H1 (cell line): ENCODE measurements around the gene DDHD1. TPM values are rescaled to one million over a fixed set of nuclear protein-coding genes. Genes with fewer than 3 reads are reported as not detected.

Source experiments
- CTCF ChIA-PET: fragments of 300-600 bp; sonication (Branson Sonifier 250); formaldehyde crosslinking; loops from one replicate; lab custom pipeline; 2021; ENCODE audit not compliant: partially characterized antibody; lab: Charles Lee
- POLR2A ChIA-PET: fragments of 300-600 bp; sonication (Branson Sonifier 250); formaldehyde crosslinking; loops from one replicate; lab custom pipeline; 2021; ENCODE audit warnings: inconsistent platforms; ENCODE audit not compliant: partially characterized antibody; lab: Charles Lee
- DNase-seq, 2 experiments: peaks; one replicate each; pipeline versions ENCODE4 v3.0.0 to v3.0.0-alpha.2; 2010 to 2022; ENCODE audit warnings: low spot score in 2 of 2, low read depth in 1 of 2, mixed read lengths in 1 of 2
- FAIRE-seq: peaks from 2 replicates; lab custom pipeline; 2011; peaks lifted over from hg19 to GRCh38; lab: Jason Lieb, UNC
- H2AFZ ChIP-seq: 2 replicates; pipeline ENCODE4 v1.8.1; 2012; ENCODE audit warnings: low read length, inconsistent platforms
- H2AK5ac ChIP-seq: 2 replicates; pipeline ENCODE4 v1.6.1; 2013; ENCODE audit warnings: low read depth, low read length
- H2BK120ac ChIP-seq: replicated peaks from 2 replicates; pipeline ENCODE3; 2013; ENCODE audit warnings: low read depth, low read length, inconsistent platforms
- H2BK12ac ChIP-seq: 2 replicates; pipeline ENCODE4 v1.6.1; 2013; ENCODE audit warnings: low read depth, low read length
- H2BK15ac ChIP-seq: 2 replicates; pipeline ENCODE4 v1.6.1; 2013; ENCODE audit warnings: low read length
- H2BK20ac ChIP-seq: 2 replicates; pipeline ENCODE4 v1.6.1; 2013; ENCODE audit warnings: low read length
- H2BK5ac ChIP-seq: 2 replicates; pipeline ENCODE4 v1.6.1; 2013; ENCODE audit warnings: low read depth, low read length
- H3K14ac ChIP-seq: 2 replicates; pipeline ENCODE4 v1.6.1; 2013; ENCODE audit warnings: inconsistent platforms; ENCODE audit not compliant: insufficient read length
- H3K18ac ChIP-seq: 2 replicates; pipeline ENCODE4 v1.6.1; 2013; ENCODE audit warnings: low read length; ENCODE audit errors: extremely low read depth
- H3K23ac ChIP-seq: 2 replicates; pipeline ENCODE4 v1.6.1; 2013; ENCODE audit warnings: inconsistent platforms; ENCODE audit not compliant: insufficient read length
- H3K23me2 ChIP-seq: 2 replicates; pipeline ENCODE4 v1.6.1; 2013; ENCODE audit warnings: low read depth, low read length
- H3K27ac ChIP-seq: 2 replicates; pipeline ENCODE4 v1.6.1; 2011; ENCODE audit warnings: low read depth, low read length, inconsistent platforms
- H3K27me3 ChIP-seq, 4 experiments: replicated peaks in 1 of 4; 1 replicate in 1 of 4; 2 replicates in 3 of 4; pipeline versions ENCODE4 v1.6.1 to v1.8.1; 2011 to 2013; ENCODE audit warnings: low read length in 3 of 4, mild to moderate bottlenecking in 3 of 4, inconsistent platforms in 2 of 4, mixed read lengths in 2 of 4, moderate library complexity in 1 of 4; ENCODE audit not compliant: control insufficient read depth in 3 of 4, insufficient read depth in 3 of 4; ENCODE audit errors: extremely low read depth in 1 of 4
- H3K36me3 ChIP-seq, 4 experiments: 2 replicates each; pipeline versions ENCODE4 v1.6.1 to v1.8.1; 2011 to 2013; ENCODE audit warnings: mild to moderate bottlenecking in 4 of 4, low read length in 3 of 4, moderate library complexity in 2 of 4, control low read depth in 1 of 4, inconsistent platforms in 1 of 4; ENCODE audit not compliant: insufficient read depth in 4 of 4, control insufficient read depth in 2 of 4
- H3K4ac ChIP-seq: replicated peaks from 2 replicates; pipeline ENCODE3; 2013; ENCODE audit warnings: low read length, low read depth, mixed read lengths, inconsistent platforms; ENCODE audit not compliant: insufficient read length
- H3K4me1 ChIP-seq, 4 experiments: replicated peaks in 1 of 4; 1 replicate in 1 of 4; 2 replicates in 3 of 4; pipeline versions ENCODE4 v1.6.1 to v1.8.1; 2011 to 2013; ENCODE audit warnings: low read length in 3 of 4, inconsistent platforms in 2 of 4, mixed read lengths in 1 of 4; ENCODE audit not compliant: insufficient read depth in 4 of 4, control insufficient read depth in 3 of 4
- H3K4me2 ChIP-seq, 2 experiments: 2 replicates each; pipeline versions ENCODE4 v1.6.1 to v1.8.1; 2011 to 2013; ENCODE audit warnings: low read depth in 2 of 2, low read length in 2 of 2, control low read depth in 1 of 2, inconsistent platforms in 1 of 2, mild to moderate bottlenecking in 1 of 2; ENCODE audit not compliant: insufficient read depth in 1 of 2
- H3K4me3 ChIP-seq, 4 experiments: fragments of 200-600, 300-600 bp in 1 of 4; sonication (generic), shearing (Covaris generic), sonication (Bioruptor Twin) in 1 of 4; 2 replicates each; pipeline versions ENCODE4 v1.5.1 to v1.8.1; 2011 to 2016; ENCODE audit warnings: low read length in 4 of 4, low read depth in 3 of 4, control low read depth in 2 of 4, inconsistent platforms in 2 of 4, mild to moderate bottlenecking in 2 of 4, mixed read lengths in 1 of 4, moderate library complexity in 1 of 4; ENCODE audit not compliant: insufficient read depth in 2 of 4; ENCODE audit errors: extremely low read depth in 1 of 4
- H3K56ac ChIP-seq: replicated peaks from 2 replicates; pipeline ENCODE3; 2013; ENCODE audit warnings: low read depth, mild to moderate bottlenecking, mixed read lengths, low read length, inconsistent platforms; ENCODE audit not compliant: insufficient read length
- H3K79me1 ChIP-seq: 2 replicates; pipeline ENCODE4 v1.6.1; 2013; ENCODE audit warnings: low read depth, low read length, control low read depth
- H3K79me2 ChIP-seq, 2 experiments: 2 replicates each; pipeline versions ENCODE4 v1.6.1 to v1.8.1; 2012 to 2013; ENCODE audit warnings: low read length in 2 of 2, mild to moderate bottlenecking in 2 of 2, inconsistent platforms in 1 of 2; ENCODE audit not compliant: insufficient read depth in 2 of 2, control insufficient read depth in 1 of 2
- H3K9ac ChIP-seq, 4 experiments: replicated peaks in 1 of 4; 1 replicate in 1 of 4; 2 replicates in 3 of 4; pipeline versions ENCODE4 v1.6.1 to v1.8.1; 2011 to 2013; ENCODE audit warnings: low read depth in 3 of 4, low read length in 3 of 4, control low read depth in 2 of 4, mild to moderate bottlenecking in 2 of 4, moderate library complexity in 2 of 4, inconsistent platforms in 1 of 4; ENCODE audit errors: extremely low read depth in 1 of 4
- H3K9me3 ChIP-seq, 2 experiments: 2 replicates each; pipeline versions ENCODE4 v1.6.1 to v1.8.1; 2012 to 2013; ENCODE audit warnings: mild to moderate bottlenecking in 2 of 2, moderate library complexity in 2 of 2, control low read depth in 1 of 2, inconsistent platforms in 1 of 2, low read depth in 1 of 2, low read length in 1 of 2, mixed read lengths in 1 of 2; ENCODE audit not compliant: insufficient read depth in 2 of 2
- H4K20me1 ChIP-seq, 2 experiments: replicated peaks in 1 of 2; 2 replicates each; pipeline versions ENCODE3 to v1.8.1; 2011 to 2013; ENCODE audit warnings: inconsistent platforms in 2 of 2, low read length in 2 of 2, mild to moderate bottlenecking in 1 of 2; ENCODE audit not compliant: insufficient read depth in 2 of 2, control insufficient read depth in 1 of 2
- H4K5ac ChIP-seq: 2 replicates; pipeline ENCODE4 v1.6.1; 2013; ENCODE audit warnings: low read length, low read depth, mixed read lengths, inconsistent platforms; ENCODE audit not compliant: insufficient read length
- H4K8ac ChIP-seq: 2 replicates; pipeline ENCODE4 v1.8.0; 2013; ENCODE audit warnings: mild to moderate bottlenecking, moderate library complexity, low read length, inconsistent platforms; ENCODE audit not compliant: insufficient read depth; ENCODE audit errors: extremely low read depth
- H4K91ac ChIP-seq: replicated peaks from 2 replicates; pipeline ENCODE3; 2013; ENCODE audit warnings: low read length, mixed read lengths, inconsistent platforms; ENCODE audit not compliant: insufficient read length
- ATF2 ChIP-seq: IDR thresholded peaks from 2 replicates; pipeline ENCODE4 v1.6.1; 2012; ENCODE audit warnings: low read length, inconsistent platforms
- EZH2 ChIP-seq: fragments of 200-600 bp; sonication (generic); IDR thresholded peaks from 2 replicates; pipeline ENCODE4 v1.7.1; 2012; ENCODE audit warnings: low read depth, mild to moderate bottlenecking, moderate library complexity, low read length, inconsistent platforms; ENCODE audit not compliant: severe bottlenecking
- GABPA ChIP-seq: IDR thresholded peaks from 2 replicates; pipeline ENCODE4 v1.6.1; 2011; ENCODE audit warnings: mild to moderate bottlenecking, low read length, moderate library complexity, borderline replicate concordance; ENCODE audit not compliant: insufficient read depth
- GTF2F1 ChIP-seq: IDR thresholded peaks from 2 replicates; pipeline ENCODE4 v1.6.1; 2012; ENCODE audit warnings: low read depth, low read length, improper control_type of control experiment, borderline replicate concordance
- HDAC6 ChIP-seq: IDR thresholded peaks from one replicate; pipeline ENCODE4 v1.7.1; 2012; ENCODE audit warnings: low read depth, mild to moderate bottlenecking, inconsistent platforms, low read length, moderate library complexity
- KDM1A ChIP-seq: fragments of 200-600, 300-600 bp; sonication (generic); IDR thresholded peaks from 2 replicates; pipeline ENCODE4 v1.7.1; 2016; ENCODE audit warnings: mild to moderate bottlenecking, low read length, borderline replicate concordance
- NRF1 ChIP-seq: IDR thresholded peaks from 2 replicates; pipeline ENCODE4 v1.6.1; 2011; ENCODE audit warnings: mild to moderate bottlenecking, low read depth, low read length, improper control_type of control experiment
- RNF2 ChIP-seq: fragments of 200-900, 300-1000 bp; sonication (generic); IDR thresholded peaks from 2 replicates; pipeline ENCODE4 v1.7.1; 2016; ENCODE audit warnings: borderline replicate concordance, low read depth, mild to moderate bottlenecking, antibody characterized with exemption, low read length; ENCODE audit not compliant: poor library complexity, severe bottlenecking; ENCODE audit errors: missing control alignments
- SP1 ChIP-seq: IDR thresholded peaks from 2 replicates; pipeline ENCODE4 v1.6.1; 2011; ENCODE audit warnings: low read depth, low read length
- SP2 ChIP-seq: IDR thresholded peaks from 2 replicates; pipeline ENCODE4 v1.6.1; 2012; ENCODE audit warnings: mild to moderate bottlenecking, low read length, inconsistent platforms
- SRF ChIP-seq: IDR thresholded peaks from 2 replicates; pipeline ENCODE4 v1.6.1; 2011; ENCODE audit warnings: mild to moderate bottlenecking, low read depth, low read length, moderate library complexity
- WGBS, 2 experiments: shearing (Covaris generic) in 1 of 2; methylation state at CpG; one replicate each; pipeline versions ENCODE4 v1.1.6 to v1.1.7; 2013 to 2015; ENCODE audit warnings: low lambda C conversion rate in 2 of 2, mixed read lengths in 2 of 2, inconsistent platforms in 1 of 2, low coverage in 1 of 2, missing lambda C conversion rate in 1 of 2; ENCODE audit not compliant: insufficient replicate concordance in 2 of 2, insufficient coverage in 1 of 2, insufficient read length in 1 of 2; ENCODE audit errors: extremely low coverage in 1 of 2, missing lambda C conversion rate in 1 of 2; 5-methylcytosine and 5-hydroxymethylcytosine counted together
- polyA plus RNA-seq, 7 experiments: library from polyadenylated mRNA; depleted of rRNA in 3 of 7; stranded (reverse) in 5 of 7; unstranded in 2 of 7; fragments of >200 nt in 5 of 7; fragments of 200-250 nt in 2 of 7; gene quantifications; 1 replicate in 5 of 7; 2 replicates in 1 of 7; 4 replicates in 1 of 7; pipeline versions ENCODE4 v1.2.1 to v1.2.3, GENCODE V29; 2011 to 2013; ENCODE audit warnings: missing spikeins in 2 of 7, mixed read lengths in 2 of 7
- total RNA-seq: library from RNA; stranded (reverse); fragmentation: NEBNext Ultra II Directional; extraction: Animal tissue kit (Norgen Biotek cat#: 25700); gene quantifications from 2 replicates; pipeline ENCODE4 v1.2.1, GENCODE V29; 2021

The DDHD1 gene
- total and polyA plus RNA-seq, 2 of the 8 experiments (the other 6 are each of a cell fraction or from before 2014, with no cell fraction given): 3.6 to 16.0 TPM

GRCh38 chr14:53103636-53104340 lies 49.3 kb downstream of the DDHD1 start:
- no peak overlapping the region for H2BK120ac ChIP-seq
- no peaks in the 10 kb centered on the region for H3K79me2 ChIP-seq
- H2AFZ ChIP-seq: no peak overlapping the region
- H3K36me3 ChIP-seq: no peaks in the 10 kb centered on the region
- H3K9me3 ChIP-seq: no peaks in the 10 kb centered on the region; a peak in 1 of 4 replicates
- DNase-seq (no peak), FAIRE-seq (no peak)
- no peak overlapping the region for H2BK20ac ChIP-seq
- ChIA-PET CTCF (interaction anchor here (0.5 kb wide), 1 partner anchor 96 kb away, joined by 3 read pairs; no protein-coding TSS in a partner anchor), POLR2A (no interaction called here)
- no peaks in the 10 kb centered on the region for H3K27me3 ChIP-seq
- H4K8ac ChIP-seq: no peak overlapping the region
- no peak overlapping the region for H3K14ac ChIP-seq
- H2AK5ac ChIP-seq: no peak overlapping the region
- H3K9ac ChIP-seq: no peak overlapping the region
- H3K56ac ChIP-seq: no peak overlapping the region
- no peaks in the 10 kb centered on the region for H3K4me1 ChIP-seq
- no peak overlapping the region for H3K23ac ChIP-seq
- H2BK12ac ChIP-seq: no peak overlapping the region
- H3K23me2 ChIP-seq: no peaks in the 10 kb centered on the region; the same call in 1 of the 2 replicates
- H3K79me1 ChIP-seq: no peaks in the 10 kb centered on the region; the same call in 1 of the 2 replicates
- H2BK15ac ChIP-seq: no peak overlapping the region
- H3K18ac ChIP-seq: no peak overlapping the region
- H2BK5ac ChIP-seq: no peak overlapping the region
- no peak overlapping the region for H3K4ac ChIP-seq
- H4K5ac ChIP-seq: no peak overlapping the region
- no peak overlapping the region for H3K4me3 ChIP-seq
- no peaks in the 10 kb centered on the region for H4K20me1 ChIP-seq
- 92% methylated on average over 5 of the region's 5 CpGs; no CpG with 5 or more reads in 1 of the 2 experiments for WGBS, 2 experiments
- H3K27ac ChIP-seq: no peak overlapping the region
- no peak overlapping the region for H3K4me2 ChIP-seq
- no peak overlapping the region for H4K91ac ChIP-seq
- no peak for TF ChIP-seq NRF1
- no peak for TF ChIP-seq GABPA
- no peak for TF ChIP-seq SRF
- TF ChIP-seq GTF2F1: no peak
- TF ChIP-seq RNF2: no peak
- TF ChIP-seq KDM1A: no peak
- TF ChIP-seq SP2: no peak
- no peak for TF ChIP-seq HDAC6
- no peak for TF ChIP-seq ATF2
- no peak for TF ChIP-seq EZH2
- TF ChIP-seq SP1: no peak
